HG03095 (cell line): ENCODE data around the gene ZNF429.
"Not testable (repeated sequence)": the region's sequence is repeated elsewhere in the genome, so short reads cannot be mapped to it uniquely, and the experiment has no call there.

Experiments
- ATAC-seq: cut with Tn5 transposase; IDR thresholded peaks from one replicate; pipeline ENCODE4 v1.9.1; 2021; ENCODE audit warnings: moderate library complexity; ENCODE audit not compliant: unreplicated experiment

The ZNF429 gene

GRCh38 chr19:21512609-21513008, 7.2 kb downstream of the ZNF429 start:
- not testable (repeated sequence) for ATAC-seq

- no peak for ATAC-seq
Measured at GRCh38 chr19:21513651-21514050, 8.2 kb downstream of the ZNF429 start.

- no peak for ATAC-seq
Measured at GRCh38 chr19:21519488-21519887, 14.1 kb downstream of the ZNF429 start.

- no peak for ATAC-seq
Measured at GRCh38 chr19:21532904-21533303, 27.5 kb downstream of the ZNF429 start.

- not testable (repeated sequence) for ATAC-seq
Measured at GRCh38 chr19:21536741-21537290, 31.4 kb downstream of the ZNF429 start.

GRCh38 chr19:21559444-21559843, 54.0 kb downstream of the ZNF429 start:
- ATAC-seq = no peak

- no peak for ATAC-seq
Measured at GRCh38 chr19:21564406-21564805, 59.0 kb downstream of the ZNF429 start.

- ATAC-seq = no peak
Measured at GRCh38 chr19:21566073-21566472, 60.7 kb downstream of the ZNF429 start.

- not testable (repeated sequence) for ATAC-seq
Measured at GRCh38 chr19:21567806-21568205, 62.4 kb downstream of the ZNF429 start.

GRCh38 chr19:21568816-21569493, 63.6 kb downstream of the ZNF429 start:
- no peak for ATAC-seq

GRCh38 chr19:21569494-21569865, 64.1 kb downstream of the ZNF429 start:
- no peak for ATAC-seq

- ATAC-seq = no peak
Measured at GRCh38 chr19:21571316-21571715, 65.9 kb downstream of the ZNF429 start.

GRCh38 chr19:21574607-21575006, 69.2 kb downstream of the ZNF429 start:
- ATAC-seq = no peak

GRCh38 chr19:21576481-21576880, 71.1 kb downstream of the ZNF429 start:
- ATAC-seq = no peak

- ATAC-seq = no peak
Measured at GRCh38 chr19:21580101-21580500, 74.7 kb downstream of the ZNF429 start.

- no peak for ATAC-seq
Measured at GRCh38 chr19:21580818-21581217, 75.4 kb downstream of the ZNF429 start.

GRCh38 chr19:21581646-21582240, 76.3 kb downstream of the ZNF429 start:
- no peak for ATAC-seq

- no peak for ATAC-seq
Measured at GRCh38 chr19:21584537-21584936, 79.1 kb downstream of the ZNF429 start.

GRCh38 chr19:21585281-21585890, 80.0 kb downstream of the ZNF429 start:
- ATAC-seq = no peak

GRCh38 chr19:21586311-21587116, 81.1 kb downstream of the ZNF429 start:
- ATAC-seq = no peak

- no peak for ATAC-seq
Measured at GRCh38 chr19:21587117-21587461, 81.7 kb downstream of the ZNF429 start.
